AG08396 (cell line): Measurements from ENCODE around the gene PARD6G.

Source experiments
- DNase-seq: peaks from one replicate; pipeline ENCODE4 v3.0.0; 2012; ENCODE audit warnings: low spot score, mixed read lengths

PARD6G gene

DNA sequence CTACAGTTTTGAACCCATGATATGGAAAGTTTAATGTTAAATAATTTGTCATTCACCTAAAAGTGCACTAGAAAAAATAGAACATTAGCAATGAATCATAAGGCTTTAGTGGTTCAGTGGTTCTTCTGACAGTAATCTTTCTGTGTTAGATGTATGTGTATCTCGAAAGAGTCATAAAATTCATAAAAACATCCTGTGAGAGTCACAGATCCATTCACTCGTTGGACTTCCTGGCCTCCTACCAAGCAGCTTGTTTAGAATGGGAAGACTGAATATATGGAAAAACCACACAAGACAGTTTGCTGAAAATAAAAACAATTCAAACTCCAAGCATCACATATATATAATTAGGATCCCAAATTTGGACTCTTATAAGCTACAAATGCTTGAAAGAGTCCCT lies 103.4 kb downstream of the PARD6G start:
- no peak for DNase-seq

DNA sequence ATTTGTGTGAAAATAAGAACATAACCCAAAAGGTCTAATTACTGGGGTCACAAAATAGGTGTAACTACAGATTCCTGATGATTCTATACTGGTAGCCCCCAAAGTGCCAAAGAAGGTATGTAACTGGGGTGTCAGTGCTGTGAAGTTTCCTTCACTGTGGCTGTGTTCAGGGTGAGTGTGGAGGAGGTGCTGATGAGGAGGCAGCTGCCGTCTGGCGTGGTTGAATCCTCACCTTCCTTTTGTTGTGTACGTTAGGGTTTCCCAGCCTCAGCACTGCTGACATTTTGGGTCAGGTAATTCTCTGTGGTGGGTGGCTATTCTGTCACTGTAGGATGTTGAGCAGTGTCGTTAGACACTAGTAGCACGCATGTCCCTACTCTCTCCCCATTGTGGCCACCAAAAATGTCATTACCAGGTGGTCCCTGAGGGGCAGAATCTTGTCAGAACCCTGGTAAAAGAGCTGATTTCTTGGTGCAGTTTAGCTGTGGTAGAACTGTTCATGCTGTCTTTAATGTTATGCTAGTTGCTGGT lies 106.8 kb downstream of the PARD6G start:
- DNase-seq = no peak

DNA sequence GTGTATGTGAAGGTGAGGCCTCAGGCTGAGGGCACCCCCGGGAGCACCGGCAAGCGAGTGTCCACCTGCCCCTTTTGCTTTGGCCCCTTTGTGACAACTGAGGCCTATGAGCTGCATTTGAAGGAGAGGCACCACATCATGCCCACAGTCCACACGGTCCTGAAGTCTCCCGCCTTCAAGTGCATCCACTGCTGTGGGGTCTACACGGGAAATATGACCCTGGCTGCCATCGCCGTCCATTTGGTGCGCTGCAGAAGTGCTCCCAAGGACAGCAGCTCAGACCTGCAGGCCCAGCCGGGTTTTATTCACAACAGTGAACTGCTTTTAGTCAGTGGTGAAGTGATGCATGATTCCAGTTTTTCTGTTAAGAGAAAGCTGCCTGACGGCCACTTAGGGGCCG lies 109.3 kb downstream of the PARD6G start:
- DNase-seq = no peak

DNA sequence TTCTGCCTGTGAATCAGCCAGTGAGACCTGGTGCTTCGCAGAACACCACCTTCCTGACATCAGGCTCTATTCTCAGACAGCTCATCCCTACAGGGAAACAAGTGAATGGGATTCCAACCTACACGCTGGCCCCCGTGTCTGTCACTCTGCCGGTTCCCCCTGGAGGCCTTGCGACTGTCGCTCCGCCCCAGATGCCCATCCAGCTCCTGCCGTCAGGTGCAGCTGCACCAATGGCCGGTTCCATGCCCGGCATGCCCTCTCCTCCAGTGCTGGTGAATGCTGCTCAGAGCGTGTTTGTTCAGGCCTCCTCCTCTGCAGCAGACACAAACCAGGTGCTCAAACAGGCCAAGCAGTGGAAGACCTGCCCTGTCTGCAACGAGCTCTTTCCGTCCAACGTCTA lies 110.2 kb downstream of the PARD6G start:
- DNase-seq = no peak

DNA sequence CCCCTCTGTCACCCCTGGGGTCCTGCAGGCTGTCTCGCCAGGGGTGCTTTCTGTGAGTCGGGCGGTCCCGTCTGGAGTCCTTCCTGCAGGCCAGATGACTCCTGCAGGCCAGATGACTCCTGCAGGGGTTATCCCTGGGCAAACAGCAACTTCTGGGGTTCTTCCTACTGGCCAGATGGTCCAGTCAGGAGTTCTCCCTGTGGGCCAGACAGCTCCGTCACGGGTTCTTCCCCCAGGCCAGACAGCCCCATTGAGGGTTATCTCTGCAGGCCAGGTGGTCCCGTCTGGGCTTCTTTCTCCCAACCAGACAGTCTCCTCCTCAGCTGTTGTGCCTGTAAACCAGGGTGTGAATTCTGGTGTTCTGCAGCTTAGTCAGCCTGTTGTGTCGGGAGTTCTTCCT lies 110.6 kb downstream of the PARD6G start:
- DNase-seq = no peak

DNA sequence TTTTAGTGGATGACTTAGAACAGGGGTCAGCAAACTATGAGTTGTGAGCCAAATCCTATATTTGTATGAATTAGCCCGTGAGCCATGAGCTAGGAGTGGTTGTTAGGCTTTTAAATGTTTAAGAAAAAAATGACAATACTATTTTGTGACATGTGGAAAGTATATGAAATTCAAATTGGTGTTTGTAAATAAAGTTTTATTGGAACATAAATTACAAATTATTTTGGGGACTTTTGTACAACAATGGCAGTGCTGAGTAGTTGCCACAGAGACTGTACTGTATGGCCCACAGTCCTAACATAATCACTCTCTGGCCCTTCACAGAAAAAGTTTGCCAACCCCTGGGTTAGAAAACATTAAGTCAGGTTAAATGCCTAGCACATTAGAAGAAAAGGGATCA lies 112.2 kb downstream of the PARD6G start:
- DNase-seq = no peak

DNA sequence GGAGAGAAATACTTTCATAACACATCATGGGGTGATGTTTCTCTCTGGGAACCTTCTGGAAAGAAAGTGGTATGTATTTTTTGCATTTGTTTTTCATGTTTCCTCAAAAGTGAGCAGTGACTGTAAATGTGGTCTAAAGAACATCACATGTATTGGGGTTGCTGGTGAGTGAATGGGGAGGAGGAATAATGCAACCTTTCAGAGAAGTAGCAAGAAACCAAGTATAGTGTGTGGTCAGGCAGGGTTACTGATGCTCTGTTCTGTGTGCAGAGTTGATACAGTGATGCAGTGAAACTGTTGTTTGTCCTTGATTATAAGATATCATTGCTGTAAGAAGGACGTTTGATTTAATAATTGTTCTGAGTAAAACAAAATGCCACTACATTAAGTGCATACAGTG lies 114.2 kb downstream of the PARD6G start:
- DNase-seq = no peak

DNA sequence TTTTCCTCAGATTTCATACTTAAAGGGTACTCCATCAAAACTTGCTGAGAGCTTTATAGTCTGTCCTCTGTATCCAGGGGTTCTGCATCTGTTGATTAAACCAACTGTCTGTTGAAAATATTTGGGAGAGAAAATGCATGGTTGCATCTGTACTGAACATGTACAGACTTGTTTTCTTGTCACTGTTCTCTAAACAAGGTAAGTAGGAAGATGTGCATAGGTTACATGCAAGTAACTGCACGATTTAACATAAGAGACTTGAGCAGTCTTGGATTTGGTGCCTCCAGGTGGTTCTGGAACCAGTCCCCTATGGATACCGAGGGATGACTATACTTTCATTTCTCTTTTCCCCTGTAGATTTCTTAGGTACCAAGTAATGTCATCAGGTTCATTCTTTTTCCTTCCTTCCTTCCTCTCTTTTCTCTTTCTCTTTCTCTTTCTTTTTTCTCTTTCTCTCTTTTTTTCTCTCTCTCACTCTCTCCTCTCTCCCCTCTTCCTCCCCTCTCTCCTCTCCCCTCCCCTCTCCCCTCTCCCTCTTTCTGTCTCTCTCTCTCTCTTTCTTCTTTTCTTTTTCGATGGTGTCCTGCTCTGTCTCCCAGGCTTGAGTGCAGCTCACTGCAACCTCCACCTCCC lies 115.0 kb downstream of the PARD6G start:
- DNase-seq = no peak

DNA sequence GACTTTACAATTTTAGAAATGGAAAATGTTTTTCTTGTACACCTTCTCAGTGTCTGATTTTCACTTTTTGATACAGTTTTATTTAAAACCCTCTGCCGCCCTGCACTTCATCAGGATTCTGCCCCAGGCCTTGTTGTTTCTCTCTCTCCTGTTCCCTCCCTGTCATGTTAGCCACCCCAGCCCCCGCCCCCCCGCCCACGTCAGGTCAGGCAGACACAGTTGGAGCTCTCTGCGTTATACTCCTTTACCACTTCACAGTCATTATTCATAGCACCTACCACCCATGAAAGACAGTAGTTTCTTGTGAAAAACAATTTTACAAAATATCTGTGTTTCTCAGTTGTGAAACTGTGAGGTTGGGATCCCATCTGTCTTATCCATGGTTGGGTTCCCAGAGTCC lies 116.8 kb downstream of the PARD6G start:
- no peak for DNase-seq

DNA sequence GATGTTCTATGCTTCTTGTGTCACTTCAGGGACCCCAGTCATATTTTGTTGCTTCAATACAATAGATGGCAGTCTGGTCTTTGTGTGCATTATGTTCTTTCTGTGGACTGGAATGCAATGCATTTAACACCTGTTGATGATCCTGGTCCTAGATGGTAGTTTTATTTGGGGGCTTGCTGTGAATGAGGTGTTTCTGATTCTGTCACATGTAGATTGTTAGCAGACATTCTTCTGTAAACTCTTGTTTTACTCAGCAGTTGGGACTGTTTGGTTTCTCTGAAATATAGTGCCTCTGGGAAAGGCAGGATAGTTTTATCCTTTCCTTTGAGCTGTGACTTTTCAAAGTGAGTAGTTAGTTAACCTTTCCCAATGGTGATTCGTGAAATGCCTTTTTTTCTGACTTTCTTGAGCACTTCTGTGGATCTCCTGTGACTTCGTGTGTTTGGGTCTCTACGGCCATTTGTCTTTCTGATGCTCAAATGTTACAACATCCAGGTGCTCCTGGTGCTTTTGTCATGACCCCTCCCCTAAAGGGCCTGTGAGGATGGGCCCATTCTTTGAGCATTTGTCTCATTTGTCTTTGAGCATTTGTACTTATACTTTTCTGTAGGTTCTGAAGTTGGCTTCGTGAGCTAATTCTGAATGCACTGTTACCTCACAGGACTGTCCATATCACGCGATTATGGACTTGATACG lies 117.5 kb downstream of the PARD6G start:
- DNase-seq = no peak

DNA sequence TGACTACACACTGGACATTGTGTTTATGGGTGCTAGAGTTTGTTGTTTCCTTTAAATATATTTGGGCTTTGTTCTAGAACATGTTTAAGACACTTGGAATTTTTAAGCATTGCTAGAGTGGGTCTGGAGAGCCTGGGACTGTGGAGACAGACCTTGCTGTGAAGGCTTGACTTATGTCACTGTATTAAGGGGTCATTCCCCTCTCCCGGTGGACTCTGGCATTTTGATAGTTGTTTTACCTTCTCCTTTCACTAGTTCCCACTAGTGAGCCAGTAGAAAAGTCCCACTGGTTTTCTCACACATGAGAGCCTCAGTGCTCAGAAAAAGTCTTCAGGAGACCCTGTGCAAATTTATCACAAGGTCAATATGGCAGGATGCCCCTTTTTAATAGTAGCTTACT lies 119.7 kb downstream of the PARD6G start:
- DNase-seq = no peak

DNA sequence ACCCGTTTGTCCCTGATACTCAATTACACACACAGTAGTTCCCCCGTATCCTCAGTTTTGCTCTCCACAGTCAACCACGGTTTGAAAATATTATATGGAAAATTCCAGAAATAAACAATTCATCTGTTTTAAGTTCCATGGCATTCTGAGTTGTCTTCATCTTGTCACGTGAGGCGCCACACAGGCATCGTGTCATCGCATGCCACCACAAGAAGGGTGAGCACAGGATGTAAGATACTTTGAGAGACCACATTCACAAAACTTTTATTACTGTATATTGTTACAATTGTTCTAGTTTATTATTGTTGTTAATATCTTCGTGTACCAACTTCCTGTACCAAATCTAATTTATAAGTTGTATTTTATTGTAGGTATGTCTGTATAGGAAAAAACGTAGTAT lies 120.5 kb downstream of the PARD6G start:
- no peak for DNase-seq

DNA sequence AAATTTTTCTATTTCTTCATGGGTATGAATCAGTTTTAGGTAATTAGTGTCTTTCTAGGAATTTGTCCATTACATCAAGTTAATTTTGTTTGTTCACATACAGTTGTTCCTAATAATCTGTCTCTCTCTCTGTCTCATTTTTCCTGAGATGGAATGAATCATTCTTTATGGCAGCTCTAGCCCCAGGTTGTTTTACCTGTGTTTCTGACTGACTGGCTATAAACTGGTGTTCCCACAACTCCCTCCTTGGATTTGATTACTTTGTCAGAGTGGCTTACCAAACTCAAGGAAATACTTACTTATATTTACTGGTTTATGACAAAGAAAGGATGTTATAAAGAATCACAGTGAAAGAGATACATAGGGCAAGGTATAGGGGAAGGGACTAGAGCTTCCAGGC lies 123.2 kb downstream of the PARD6G start:
- no peak for DNase-seq

DNA sequence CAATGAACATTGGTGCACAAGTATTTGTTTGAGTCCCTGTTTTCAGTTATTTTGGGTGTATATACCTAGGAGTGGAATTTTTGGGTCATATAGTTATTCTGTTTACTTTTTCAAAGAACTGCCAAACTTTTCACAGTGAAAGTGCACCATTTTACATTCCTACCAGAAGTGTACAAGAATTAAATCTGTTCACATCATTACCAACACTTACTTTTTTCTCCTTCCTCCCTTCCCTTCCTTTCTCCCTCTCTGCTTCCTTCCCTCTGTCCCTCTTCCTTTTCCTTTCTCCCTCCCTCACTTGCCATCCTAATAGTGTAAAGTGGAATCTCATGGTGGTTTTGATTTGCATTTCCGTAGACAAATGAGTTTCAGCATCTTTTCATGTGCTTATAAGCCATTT lies 126.4 kb downstream of the PARD6G start:
- no peak for DNase-seq

DNA sequence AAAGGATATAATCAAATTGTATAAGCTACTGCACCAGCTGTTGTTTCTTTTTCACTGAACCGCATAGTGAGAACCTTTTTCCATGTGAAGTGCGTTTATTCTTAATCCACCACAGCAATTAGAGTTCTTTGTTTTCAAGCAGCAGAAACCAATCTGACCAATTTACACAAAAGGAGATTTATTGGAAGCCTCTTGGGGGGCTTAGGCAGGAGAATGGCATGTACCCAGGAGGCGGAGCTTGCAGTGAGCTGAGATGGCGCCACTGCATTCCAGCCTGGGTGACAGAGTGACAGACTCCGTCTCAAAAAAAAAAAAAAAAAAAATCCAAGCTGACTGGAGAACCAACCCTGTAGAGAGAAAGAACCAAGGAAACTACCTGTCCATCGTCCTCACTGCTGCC lies 128.2 kb downstream of the PARD6G start:
- DNase-seq = no peak

DNA sequence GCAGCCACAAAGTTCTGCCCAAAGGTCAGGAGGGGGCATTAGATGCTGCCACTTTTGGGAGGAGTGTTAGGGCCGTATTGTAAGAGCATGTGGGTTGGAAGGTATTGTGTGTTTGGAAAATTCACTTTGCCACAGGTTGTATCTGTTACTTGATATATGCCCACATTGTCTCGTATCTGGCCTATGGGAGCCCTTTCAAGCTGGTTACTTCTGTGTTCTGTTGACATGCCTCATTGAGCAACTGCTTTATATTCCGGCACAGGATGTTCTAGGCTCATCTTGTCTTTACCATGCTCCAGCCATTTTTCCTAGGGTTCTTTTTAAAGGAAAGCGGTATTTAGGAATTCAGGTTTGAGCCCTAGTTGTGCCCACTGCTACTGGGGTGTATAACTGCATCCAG lies 132.3 kb downstream of the PARD6G start:
- DNase-seq = no peak

DNA sequence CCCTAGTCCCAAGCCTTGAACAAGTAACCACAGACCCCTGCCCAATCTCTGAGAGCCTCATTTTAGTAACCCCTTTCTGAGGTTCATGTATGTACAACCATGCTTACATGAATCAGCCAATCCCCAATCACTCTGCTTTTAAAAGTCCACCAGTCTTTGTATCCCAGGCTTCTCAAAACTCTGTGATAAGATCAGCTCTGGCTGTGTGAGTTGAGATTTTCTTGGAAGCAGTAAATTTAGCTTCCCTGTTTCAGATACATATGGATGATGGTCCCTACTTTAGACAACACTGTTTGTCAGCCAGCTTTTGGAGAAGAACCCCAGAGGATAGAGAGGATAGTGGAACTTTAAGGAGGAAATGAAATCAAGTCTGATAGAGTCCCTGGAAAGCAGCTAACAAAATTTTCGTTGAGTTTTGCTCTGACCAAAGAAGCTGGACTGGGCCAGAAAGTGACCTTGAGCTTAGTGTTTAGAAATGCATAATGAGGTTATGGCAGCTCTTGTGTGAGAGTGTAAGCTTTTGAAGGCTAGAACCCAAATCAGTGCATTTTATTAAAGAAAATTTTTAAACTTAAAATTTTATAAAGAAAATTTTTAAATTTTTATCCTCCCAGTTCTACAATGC lies 134.6 kb downstream of the PARD6G start:
- DNase-seq = no peak

DNA sequence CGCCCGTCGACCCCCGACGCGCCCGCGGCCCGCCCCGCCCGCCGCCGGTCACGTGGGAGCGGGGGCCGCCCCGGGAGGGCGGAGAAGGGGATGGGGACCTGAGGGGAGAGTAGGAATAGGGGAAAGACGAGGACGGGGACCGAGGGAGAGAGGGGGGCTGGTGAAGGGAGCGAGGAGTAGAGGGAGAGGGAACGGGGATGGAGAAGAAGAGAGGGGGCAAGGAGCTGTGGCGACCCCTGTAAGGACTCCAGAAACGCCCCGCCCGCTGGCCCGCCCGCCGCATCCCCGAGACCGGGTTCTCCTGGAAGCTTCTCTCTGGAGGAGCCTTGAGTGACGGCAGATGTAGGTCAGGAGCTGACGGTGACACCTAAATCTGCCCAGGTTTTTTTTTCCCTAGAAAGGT lies 137.6 kb downstream of the PARD6G start:
- DNase-seq = peak; percentile 78

DNA sequence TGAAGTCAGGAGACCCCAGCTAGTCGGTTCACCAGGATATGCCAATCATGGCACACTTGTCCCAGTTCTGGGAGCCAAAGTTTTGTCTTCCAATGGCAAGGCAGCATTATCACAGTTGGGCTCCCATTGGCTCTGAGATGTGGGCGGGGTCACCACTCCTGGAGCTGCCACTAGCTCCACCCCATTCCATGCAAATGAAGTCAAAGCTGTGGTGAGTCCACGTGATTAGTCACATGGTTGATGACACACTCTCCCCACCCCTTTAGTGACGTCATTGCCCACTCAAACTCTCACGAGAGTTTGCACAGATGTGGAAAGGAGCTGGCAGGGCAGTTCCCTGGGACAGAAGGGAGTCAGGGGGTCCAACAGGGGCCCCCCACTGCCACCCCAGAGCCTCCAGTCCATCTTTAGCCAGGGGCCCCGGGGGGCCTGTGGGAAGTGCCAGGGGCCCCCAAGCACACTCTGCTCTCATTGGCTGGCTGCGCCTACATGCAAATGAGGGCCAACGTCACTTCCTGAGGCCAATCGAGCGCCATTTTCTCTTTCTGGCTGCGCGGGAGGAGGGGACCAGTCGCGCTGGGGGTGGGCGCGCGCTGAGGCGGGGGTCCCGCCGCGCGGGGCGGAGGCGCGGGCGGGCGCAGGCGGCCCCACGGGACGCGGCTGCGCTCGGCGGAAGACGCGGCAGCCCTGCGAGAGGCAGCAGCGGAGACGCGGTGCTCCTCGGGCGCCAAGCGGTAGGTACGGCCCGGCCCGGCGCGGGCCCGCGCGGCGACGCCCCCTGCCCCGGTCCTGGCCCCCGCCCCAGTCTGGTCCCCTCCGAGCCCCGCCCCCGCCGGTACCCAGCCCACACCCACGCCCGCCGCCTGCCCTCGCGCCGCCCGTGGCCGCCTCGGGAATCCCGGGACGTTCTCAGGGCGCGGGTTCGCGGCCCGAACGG lies 138.3 kb downstream of the PARD6G start, which contains the start of gene ADNP2:
ADNP2 (plus strand) TSS at position 524 of the 937 bp plus-strand sequence. CDS start 8,281 bp downstream, outside the sequence.
- DNase-seq = peak; percentile 97

DNA sequence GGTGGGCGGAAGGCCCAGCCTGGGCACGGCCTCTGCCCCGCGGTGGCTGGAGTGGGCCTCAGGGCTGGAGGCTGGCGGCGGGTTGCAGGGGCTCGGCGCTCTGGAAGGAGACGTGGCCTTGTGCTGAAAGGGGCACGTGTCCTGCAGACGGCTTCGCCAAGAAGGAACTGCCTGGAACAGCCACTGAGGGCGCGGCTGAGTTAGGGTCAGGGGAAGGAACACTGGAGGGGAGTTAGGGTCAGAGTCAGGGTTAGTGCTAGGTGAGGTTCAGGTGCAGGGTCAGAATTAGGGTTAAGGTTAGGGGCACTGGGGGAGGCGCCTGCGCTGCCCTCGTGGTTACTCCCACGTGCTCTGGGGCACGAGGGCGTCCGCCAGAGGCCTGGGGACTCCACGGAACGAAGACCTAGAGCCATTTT lies 139.2 kb downstream of the PARD6G start:
- no peak for DNase-seq

DNA sequence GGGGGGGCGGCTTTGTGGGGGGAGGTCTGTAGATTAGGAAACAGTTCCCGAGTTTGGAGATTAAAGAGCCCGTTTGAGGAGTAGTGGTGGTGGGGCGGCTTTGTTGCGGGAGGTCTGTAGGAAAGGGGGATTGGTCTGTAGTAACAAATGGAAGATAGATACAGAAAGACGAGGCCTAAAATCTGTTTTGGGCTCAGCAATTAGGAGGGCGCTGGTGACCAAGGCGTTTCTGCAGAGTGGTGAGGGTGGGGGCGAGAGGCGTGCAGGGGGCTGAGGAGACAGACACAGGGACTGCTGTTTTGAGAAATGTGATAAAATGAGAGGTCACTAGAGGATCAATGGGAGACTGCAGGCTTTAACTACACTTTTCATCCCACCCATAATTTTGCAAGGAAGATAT lies 139.9 kb downstream of the PARD6G start:
- DNase-seq = no peak
